ENCODE data around the gene SPG7.

- no peak for TF ChIP-seq CTCF (IDR thresholded peaks at IDR 0.05; ENCODE audit: poor library complexity)
- no peak for TF ChIP-seq EZH2 (IDR thresholded peaks at IDR 0.05; ENCODE audit: borderline replicate concordance)
- no peak for TF ChIP-seq EZH2phosphoT487 (IDR thresholded peaks at IDR 0.05; ENCODE audit: low read depth, severe bottlenecking, unreplicated experiment)
These were observed 40.8 kb upstream of the SPG7 start for GRCh38 chr16:89467382-89467781.

Data from hepatocyte (in vitro differentiated cells).